ENCODE data around the gene DNAJC21. TPM values are rescaled to one million over a fixed set of nuclear protein-coding genes. Genes with fewer than 3 reads are reported as not detected.
"Not testable (repeated sequence)": the region's sequence is repeated elsewhere in the genome, so short reads cannot be mapped to it uniquely, and the experiment has no call there.

The DNAJC21 gene
- polyA plus RNA-seq, 4 donors, result 25.5 to 45.3 (median 34.1) TPM

GRCh38 chr5:34970552-34970951 is 41.2 kb downstream of the DNAJC21 start:
- Histone ChIP-seq H3K27ac (ENCODE audit: low read depth in 1 of 3, low read length in 2 of 3) (no peak overlapping the region), H3K9me3 (ENCODE audit: control insufficient read depth in 2 of 2, insufficient read depth in 1 of 2, low read depth in 1 of 2, low read length in 1 of 2) (peaks cover 0 to 5% of the 10 kb centered on the region in 2 donors), H3K4me1 (ENCODE audit: control insufficient read depth in 3 of 3, insufficient read depth in 2 of 3, low read depth in 1 of 3, low read length in 2 of 3) (no peaks in the 10 kb centered on the region), H3K27me3 (ENCODE audit: control insufficient read depth in 3 of 3, insufficient read depth in 3 of 3, low read length in 3 of 3) (no peaks in the 10 kb centered on the region), H3K36me3 (ENCODE audit: control insufficient read depth in 3 of 3, insufficient read depth in 2 of 3, low read depth in 1 of 3, low read length in 3 of 3) (no peaks in the 10 kb centered on the region), H3K4me3 (ENCODE audit: low read depth in 1 of 3, low read length in 3 of 3) (no peak overlapping the region)
- no peak for FAIRE-seq
- DNase-seq, result no peak
- WGBS, 3 donors, result 36 to 59% (median 55%) methylated on average over 1 of the region's 1 CpG

GRCh38 chr5:34971655-34972054 is 42.3 kb downstream of the DNAJC21 start:
- FAIRE-seq; H3K27me3 ChIP-seq (ENCODE audit: control insufficient read depth in 3 of 3, insufficient read depth in 3 of 3, low read length in 3 of 3); H3K4me1 ChIP-seq (ENCODE audit: control insufficient read depth in 3 of 3, insufficient read depth in 2 of 3, low read depth in 1 of 3, low read length in 2 of 3); H3K9me3 ChIP-seq (ENCODE audit: control insufficient read depth in 2 of 2, insufficient read depth in 1 of 2, low read depth in 1 of 2, low read length in 1 of 2); H3K4me3 ChIP-seq (ENCODE audit: low read depth in 1 of 3, low read length in 3 of 3); H3K27ac ChIP-seq (ENCODE audit: low read depth in 1 of 3, low read length in 2 of 3); H3K36me3 ChIP-seq (ENCODE audit: control insufficient read depth in 3 of 3, insufficient read depth in 2 of 3, low read depth in 1 of 3, low read length in 3 of 3); DNase-seq: not testable (repeated sequence)
- 80 to 95% (median 83%) methylated on average over 2 to 3 of the region's 4 CpGs for WGBS, 3 donors

- Histone ChIP-seq H3K9me3 (ENCODE audit: control insufficient read depth in 2 of 2, insufficient read depth in 1 of 2, low read depth in 1 of 2, low read length in 1 of 2) (peaks cover 0 to 2% of the 10 kb centered on the region in 2 donors), H3K27me3 (ENCODE audit: control insufficient read depth in 3 of 3, insufficient read depth in 3 of 3, low read length in 3 of 3) (no peaks in the 10 kb centered on the region), H3K27ac (ENCODE audit: low read depth in 1 of 3, low read length in 2 of 3) (no peak overlapping the region), H3K4me3 (ENCODE audit: low read depth in 1 of 3, low read length in 3 of 3) (no peak overlapping the region), H3K36me3 (ENCODE audit: control insufficient read depth in 3 of 3, insufficient read depth in 2 of 3, low read depth in 1 of 3, low read length in 3 of 3) (no peaks in the 10 kb centered on the region), H3K4me1 (ENCODE audit: control insufficient read depth in 3 of 3, insufficient read depth in 2 of 3, low read depth in 1 of 3, low read length in 2 of 3) (no peaks in the 10 kb centered on the region)
- DNase-seq (no peak), FAIRE-seq (no peak)
- 90 to 91% (median 90%) methylated on average over 5 of the region's 5 CpGs for WGBS, 3 donors
Measured at GRCh38 chr5:34976347-34976746, 47.0 kb downstream of the DNAJC21 start.

- Histone ChIP-seq H3K27me3 (ENCODE audit: control insufficient read depth in 3 of 3, insufficient read depth in 3 of 3, low read length in 3 of 3) (no peaks in the 10 kb centered on the region), H3K4me1 (ENCODE audit: control insufficient read depth in 3 of 3, insufficient read depth in 2 of 3, low read depth in 1 of 3, low read length in 2 of 3) (no peaks in the 10 kb centered on the region), H3K9me3 (ENCODE audit: control insufficient read depth in 2 of 2, insufficient read depth in 1 of 2, low read depth in 1 of 2, low read length in 1 of 2) (peaks cover 0 to 4% of the 10 kb centered on the region in 2 donors), H3K36me3 (ENCODE audit: control insufficient read depth in 3 of 3, insufficient read depth in 2 of 3, low read depth in 1 of 3, low read length in 3 of 3) (no peaks in the 10 kb centered on the region), H3K27ac (ENCODE audit: low read depth in 1 of 3, low read length in 2 of 3) (no peak overlapping the region), H3K4me3 (ENCODE audit: low read depth in 1 of 3, low read length in 3 of 3) (no peak overlapping the region)
- WGBS, 3 donors, result 43 to 80% (median 46%) methylated on average over 2 of the region's 2 CpGs
- DNase-seq, result no peak
- no peak for FAIRE-seq
Measured at GRCh38 chr5:34977934-34978613, 48.7 kb downstream of the DNAJC21 start.

GRCh38 chr5:34978681-34979080 is 49.3 kb downstream of the DNAJC21 start:
- peaks cover 0 to 4% of the 10 kb centered on the region in 2 donors for H3K9me3 ChIP-seq (ENCODE audit: control insufficient read depth in 2 of 2, insufficient read depth in 1 of 2, low read depth in 1 of 2, low read length in 1 of 2)
- 33 to 64% (median 45%) methylated on average over 4 of the region's 4 CpGs for WGBS, 3 donors
- FAIRE-seq (no peak), DNase-seq (no peak)
- no peak overlapping the region for H3K27ac ChIP-seq (ENCODE audit: low read depth in 1 of 3, low read length in 2 of 3)
- no peaks in the 10 kb centered on the region for H3K4me1 ChIP-seq (ENCODE audit: control insufficient read depth in 3 of 3, insufficient read depth in 2 of 3, low read depth in 1 of 3, low read length in 2 of 3)
- no peak overlapping the region for H3K4me3 ChIP-seq (ENCODE audit: low read depth in 1 of 3, low read length in 3 of 3)
- H3K36me3 ChIP-seq (ENCODE audit: control insufficient read depth in 3 of 3, insufficient read depth in 2 of 3, low read depth in 1 of 3, low read length in 3 of 3), result no peaks in the 10 kb centered on the region
- H3K27me3 ChIP-seq (ENCODE audit: control insufficient read depth in 3 of 3, insufficient read depth in 3 of 3, low read length in 3 of 3), result no peaks in the 10 kb centered on the region

GRCh38 chr5:34982823-34983222 is 53.5 kb downstream of the DNAJC21 start:
- no peaks in the 10 kb centered on the region for H3K36me3 ChIP-seq (ENCODE audit: control insufficient read depth in 3 of 3, insufficient read depth in 2 of 3, low read depth in 1 of 3, low read length in 3 of 3)
- H3K27me3 ChIP-seq (ENCODE audit: control insufficient read depth in 3 of 3, insufficient read depth in 3 of 3, low read length in 3 of 3), result no peaks in the 10 kb centered on the region
- peaks cover 0 to 23% of the 10 kb centered on the region in 2 donors for H3K9me3 ChIP-seq (ENCODE audit: control insufficient read depth in 2 of 2, insufficient read depth in 1 of 2, low read depth in 1 of 2, low read length in 1 of 2)
- H3K4me1 ChIP-seq (ENCODE audit: control insufficient read depth in 3 of 3, insufficient read depth in 2 of 3, low read depth in 1 of 3, low read length in 2 of 3), result no peaks in the 10 kb centered on the region
- DNase-seq, result no peak
- H3K4me3 ChIP-seq (ENCODE audit: low read depth in 1 of 3, low read length in 3 of 3), result no peak overlapping the region
- WGBS, 3 donors, result 86 to 93% (median 89%) methylated on average over 4 of the region's 4 CpGs
- H3K27ac ChIP-seq (ENCODE audit: low read depth in 1 of 3, low read length in 2 of 3), result no peak overlapping the region
- FAIRE-seq, result no peak

GRCh38 chr5:34986965-34987364 is 57.6 kb downstream of the DNAJC21 start:
- Histone ChIP-seq H3K9me3 (ENCODE audit: control insufficient read depth in 2 of 2, insufficient read depth in 1 of 2, low read depth in 1 of 2, low read length in 1 of 2) (peaks cover 0 to 19% of the 10 kb centered on the region in 2 donors), H3K36me3 (ENCODE audit: control insufficient read depth in 3 of 3, insufficient read depth in 2 of 3, low read depth in 1 of 3, low read length in 3 of 3) (no peaks in the 10 kb centered on the region), H3K4me3 (ENCODE audit: low read depth in 1 of 3, low read length in 3 of 3) (no peak overlapping the region), H3K27me3 (ENCODE audit: control insufficient read depth in 3 of 3, insufficient read depth in 3 of 3, low read length in 3 of 3) (no peaks in the 10 kb centered on the region), H3K27ac (ENCODE audit: low read depth in 1 of 3, low read length in 2 of 3) (no peak overlapping the region), H3K4me1 (ENCODE audit: control insufficient read depth in 3 of 3, insufficient read depth in 2 of 3, low read depth in 1 of 3, low read length in 2 of 3) (no peaks in the 10 kb centered on the region)
- WGBS, 3 donors, result 72 to 89% (median 73%) methylated on average over 1 of the region's 1 CpG
- no peak for DNase-seq
- FAIRE-seq, result no peak

- Histone ChIP-seq H3K4me3 (ENCODE audit: low read depth in 1 of 3, low read length in 3 of 3) (no peak overlapping the region), H3K27me3 (ENCODE audit: control insufficient read depth in 3 of 3, insufficient read depth in 3 of 3, low read length in 3 of 3) (no peaks in the 10 kb centered on the region), H3K36me3 (ENCODE audit: control insufficient read depth in 3 of 3, insufficient read depth in 2 of 3, low read depth in 1 of 3, low read length in 3 of 3) (no peaks in the 10 kb centered on the region), H3K9me3 (ENCODE audit: control insufficient read depth in 2 of 2, insufficient read depth in 1 of 2, low read depth in 1 of 2, low read length in 1 of 2) (peaks cover 0 to 7% of the 10 kb centered on the region in 2 donors), H3K27ac (ENCODE audit: low read depth in 1 of 3, low read length in 2 of 3) (no peak overlapping the region), H3K4me1 (ENCODE audit: control insufficient read depth in 3 of 3, insufficient read depth in 2 of 3, low read depth in 1 of 3, low read length in 2 of 3) (no peaks in the 10 kb centered on the region)
- DNase-seq (no peak), FAIRE-seq (no peak)
- WGBS, 3 donors, result 65 to 83% (median 82%) methylated on average over 2 of the region's 2 CpGs
Measured at GRCh38 chr5:34991486-34992238, 62.3 kb downstream of the DNAJC21 start.
